ENCODE data around the gene ACKR2.

The ACKR2 gene

DNA sequence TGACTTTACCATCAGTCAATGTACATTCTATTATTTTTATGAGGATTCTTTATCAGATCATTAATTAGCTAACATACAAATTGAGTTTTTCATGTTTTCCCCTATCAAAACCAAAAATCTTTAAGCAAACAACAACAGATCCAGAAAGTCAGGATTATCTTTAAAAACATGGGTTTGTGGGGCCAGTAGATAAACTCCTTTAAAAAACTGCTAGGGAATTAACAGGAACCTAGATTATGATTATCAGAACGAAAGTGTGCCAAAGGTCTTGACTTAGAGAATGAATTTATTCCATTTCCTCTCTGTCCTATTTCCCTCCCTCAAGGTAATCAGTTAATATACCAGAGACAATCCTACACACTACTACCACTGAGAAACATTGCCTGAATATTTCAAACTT is 23.0 kb upstream of the ACKR2 start:
- DNase-seq (ENCODE audit: low read depth), result no peak
- TF ChIP-seq, protein P1, sequence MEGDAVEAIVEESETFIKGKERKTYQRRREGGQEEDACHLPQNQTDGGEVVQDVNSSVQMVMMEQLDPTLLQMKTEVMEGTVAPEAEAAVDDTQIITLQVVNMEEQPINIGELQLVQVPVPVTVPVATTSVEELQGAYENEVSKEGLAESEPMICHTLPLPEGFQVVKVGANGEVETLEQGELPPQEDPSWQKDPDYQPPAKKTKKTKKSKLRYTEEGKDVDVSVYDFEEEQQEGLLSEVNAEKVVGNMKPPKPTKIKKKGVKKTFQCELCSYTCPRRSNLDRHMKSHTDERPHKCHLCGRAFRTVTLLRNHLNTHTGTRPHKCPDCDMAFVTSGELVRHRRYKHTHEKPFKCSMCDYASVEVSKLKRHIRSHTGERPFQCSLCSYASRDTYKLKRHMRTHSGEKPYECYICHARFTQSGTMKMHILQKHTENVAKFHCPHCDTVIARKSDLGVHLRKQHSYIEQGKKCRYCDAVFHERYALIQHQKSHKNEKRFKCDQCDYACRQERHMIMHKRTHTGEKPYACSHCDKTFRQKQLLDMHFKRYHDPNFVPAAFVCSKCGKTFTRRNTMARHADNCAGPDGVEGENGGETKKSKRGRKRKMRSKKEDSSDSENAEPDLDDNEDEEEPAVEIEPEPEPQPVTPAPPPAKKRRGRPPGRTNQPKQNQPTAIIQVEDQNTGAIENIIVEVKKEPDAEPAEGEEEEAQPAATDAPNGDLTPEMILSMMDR (IDR thresholded peaks at IDR 0.05; ENCODE audit: low read depth, low read length, missing control alignments), result no peak
- no peak overlapping the region for H3K4me3 ChIP-seq (ENCODE audit: low read depth, low read length)

DNA sequence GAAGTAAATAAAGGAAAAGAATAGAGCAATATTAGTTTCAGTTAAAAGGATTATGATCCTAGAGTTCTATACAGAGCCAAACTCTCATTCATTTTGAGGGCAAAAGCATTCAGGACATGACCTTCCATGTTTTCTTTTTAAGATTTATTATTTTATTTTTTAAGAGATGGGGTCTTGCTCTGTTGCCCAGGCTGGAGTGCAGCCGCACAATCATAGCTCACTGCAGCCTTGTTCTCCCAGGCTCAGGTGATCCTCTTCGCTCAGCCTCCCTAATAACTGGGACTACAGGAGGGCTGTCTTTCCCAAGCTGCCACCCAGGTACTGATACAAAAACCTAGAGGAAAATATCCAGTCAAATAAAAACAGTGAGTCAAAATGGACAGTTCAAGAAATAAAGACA is 22.6 kb upstream of the ACKR2 start:
- DNase-seq (ENCODE audit: low read depth), result no peak
- no peak overlapping the region for H3K4me3 ChIP-seq (ENCODE audit: low read depth, low read length)
- TF ChIP-seq, protein P1 (IDR thresholded peaks at IDR 0.05; ENCODE audit: low read depth, low read length, missing control alignments), result no peak

DNA sequence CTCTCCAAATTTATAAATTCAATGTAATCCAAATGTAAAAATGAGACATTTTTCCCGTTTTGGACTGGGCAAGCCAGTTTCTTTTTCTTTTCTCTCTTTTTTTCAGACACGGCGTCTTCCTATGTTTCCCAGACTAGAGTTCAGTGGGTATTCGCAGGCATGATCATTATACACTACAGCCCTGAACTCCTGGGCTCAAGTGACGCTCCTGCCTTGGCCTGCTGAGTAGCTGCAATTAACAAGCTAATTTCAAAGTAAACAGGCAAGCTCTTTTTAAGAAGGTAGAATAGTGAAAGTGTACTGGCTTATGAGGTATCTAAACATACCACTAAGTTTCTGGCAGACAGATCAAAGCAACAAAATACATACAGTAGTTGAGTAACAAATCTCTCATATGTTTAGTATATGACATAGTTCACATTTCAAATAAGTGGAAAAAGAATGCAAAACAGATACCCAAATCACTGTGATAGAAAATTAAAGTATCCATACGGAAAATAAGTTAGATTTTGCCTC is 18.5 kb upstream of the ACKR2 start:
- TF ChIP-seq, protein P1 (IDR thresholded peaks at IDR 0.05; ENCODE audit: low read depth, low read length, missing control alignments), result no peak
- H3K4me3 ChIP-seq (ENCODE audit: low read depth, low read length), result no peak overlapping the region
- no peak for DNase-seq (ENCODE audit: low read depth)

DNA sequence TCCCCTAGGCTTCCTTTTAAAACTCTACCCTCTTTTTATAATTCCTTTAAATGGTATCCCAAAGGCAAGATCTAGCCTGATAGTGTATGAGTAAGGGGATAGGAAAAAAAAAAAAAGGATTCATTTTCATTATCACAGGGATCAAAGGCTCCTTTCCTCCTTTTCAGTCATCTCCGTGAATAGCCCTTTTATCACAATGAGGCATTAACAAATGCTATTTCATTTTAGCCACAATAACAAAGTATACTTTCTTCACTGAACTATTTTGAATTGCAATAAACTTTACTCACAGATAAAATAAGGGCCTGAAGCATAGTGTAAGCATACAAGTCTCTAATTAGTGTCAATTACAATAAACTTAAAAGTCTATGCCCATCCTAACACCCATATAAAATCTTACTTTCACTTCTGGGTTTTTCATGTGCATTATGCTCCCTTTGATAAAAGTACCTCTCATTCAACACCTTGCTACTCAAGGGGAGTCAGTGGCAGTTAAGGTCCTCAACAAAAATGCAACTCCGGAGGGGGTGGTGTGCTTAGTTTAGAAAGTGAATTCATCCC is 13.5 kb upstream of the ACKR2 start:
- no peak overlapping the region for H3K4me3 ChIP-seq (ENCODE audit: low read depth, low read length)
- DNase-seq (ENCODE audit: low read depth), result no peak
- TF ChIP-seq, protein P1 (IDR thresholded peaks at IDR 0.05; ENCODE audit: low read depth, low read length, missing control alignments), result no peak

DNA sequence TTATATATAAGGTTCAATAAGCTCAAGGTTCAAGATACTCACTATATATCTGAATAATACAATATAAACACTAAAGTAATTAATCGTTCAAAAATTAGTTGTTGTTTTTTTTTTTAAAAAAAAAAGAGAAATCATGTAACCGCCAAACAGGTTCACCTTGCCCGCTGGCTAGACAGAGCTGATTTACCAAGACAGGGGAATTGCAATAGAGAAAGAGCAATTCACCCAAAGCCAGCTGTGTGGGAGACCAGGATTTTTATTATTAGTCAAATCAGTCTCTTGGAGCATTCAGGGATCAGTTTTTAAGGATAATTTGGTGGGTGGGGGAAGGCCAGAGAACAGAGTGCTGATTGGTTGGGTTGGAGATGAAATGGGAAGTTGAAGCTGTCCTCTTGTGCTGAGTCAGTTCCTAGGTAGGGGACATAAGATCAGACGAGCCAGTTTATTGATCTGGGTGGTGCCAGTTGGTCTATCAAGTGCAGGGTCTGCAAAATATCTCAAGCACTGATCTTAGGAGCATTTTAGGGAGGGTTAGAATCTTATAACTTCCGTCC is 12.8 kb upstream of the ACKR2 start:
- no peak overlapping the region for H3K4me3 ChIP-seq (ENCODE audit: low read depth, low read length)
- DNase-seq (ENCODE audit: low read depth), result no peak
- TF ChIP-seq, protein P1 (IDR thresholded peaks at IDR 0.05; ENCODE audit: low read depth, low read length, missing control alignments), result no peak

DNA sequence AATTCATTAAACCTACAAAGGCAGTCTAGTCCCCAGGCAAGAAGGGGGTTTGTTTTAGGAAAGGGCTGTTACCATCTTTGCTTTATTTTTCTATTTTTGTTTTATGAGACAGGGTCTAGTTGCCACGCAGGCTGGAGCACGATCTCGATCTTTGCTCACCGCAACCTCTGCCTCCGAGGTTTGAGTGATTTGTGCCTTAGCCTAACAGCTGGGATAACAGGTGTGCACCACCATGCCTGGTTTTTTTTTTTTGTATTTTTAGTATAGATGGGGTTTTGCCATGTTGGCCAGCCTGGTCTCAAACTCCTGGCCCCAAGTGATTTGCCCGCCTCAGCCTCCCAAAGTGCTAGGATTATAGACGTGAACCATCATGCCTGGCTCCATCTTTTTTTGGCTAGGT is 9.9 kb upstream of the ACKR2 start:
- H3K4me3 ChIP-seq (ENCODE audit: low read depth, low read length), result no peak overlapping the region
- TF ChIP-seq, protein P1 (IDR thresholded peaks at IDR 0.05; ENCODE audit: low read depth, low read length, missing control alignments), result no peak
- DNase-seq (ENCODE audit: low read depth), result no peak

DNA sequence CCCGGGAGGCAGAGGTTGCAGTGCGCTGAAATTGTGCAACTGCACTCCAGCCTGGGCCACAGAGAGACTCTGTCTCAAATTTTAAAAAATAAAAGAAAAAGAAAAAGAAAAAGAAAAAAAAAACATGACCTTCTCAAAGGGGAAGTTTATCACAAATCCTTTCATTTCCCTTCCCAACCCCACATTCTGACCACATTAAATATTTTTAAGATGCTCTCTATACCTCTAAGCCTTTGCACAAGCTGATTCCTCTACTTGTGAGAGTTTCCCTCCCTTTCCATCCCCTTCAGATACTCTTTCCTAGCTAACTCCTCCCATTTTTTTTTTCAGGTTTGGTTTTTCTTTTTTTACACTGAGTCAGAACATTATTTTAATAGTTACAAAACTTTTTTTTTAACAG is 9.0 kb upstream of the ACKR2 start:
- TF ChIP-seq, protein P1 (IDR thresholded peaks at IDR 0.05; ENCODE audit: low read depth, low read length, missing control alignments), result no peak

More for the DNA sequence above, 9.0 kb upstream of the ACKR2 start:
- H3K4me3 ChIP-seq (ENCODE audit: low read depth, low read length), result no peak overlapping the region
- DNase-seq (ENCODE audit: low read depth), result no peak
